Transverse colon (tissue), 4 donors: ENCODE results near the gene GABRP. TPM values are rescaled to one million over a fixed set of nuclear protein-coding genes. Genes with fewer than 3 reads are reported as not detected.

Source experiments
- DNase-seq: peaks from one replicate; pipeline ENCODE4 v3.0.0-alpha.2; 2019
- H3K27ac ChIP-seq, 4 donors: fragments of 200-600 bp; sonication (generic); 2 replicates each; pipeline ENCODE4 v1.5.1; 2016 to 2018; ENCODE audit warnings: inconsistent platforms in 4 of 4
- H3K27me3 ChIP-seq: fragments of 200-600 bp; sonication (generic); 2 replicates; pipeline ENCODE4 v1.5.1; 2017; ENCODE audit warnings: inconsistent platforms
- H3K36me3 ChIP-seq, 4 donors: fragments of 200-600 bp; sonication (generic); 2 replicates each; pipeline ENCODE4 v1.5.1; 2017 to 2019; ENCODE audit warnings: inconsistent platforms in 4 of 4
- H3K4me1 ChIP-seq, 4 donors: fragments of 200-600 bp; sonication (generic); 2 replicates each; pipeline ENCODE4 v1.5.1; 2017 to 2020; ENCODE audit warnings: inconsistent platforms in 4 of 4
- H3K4me3 ChIP-seq, 4 donors: fragments of 200-600 bp; sonication (generic); 1 replicate in 1 of 4; 2 replicates in 3 of 4; pipeline versions ENCODE4 v1.5.1 to v1.6.1; 2017 to 2019; ENCODE audit warnings: inconsistent platforms in 4 of 4
- H3K9me3 ChIP-seq, 2 donors: fragments of 200-600 bp; sonication (generic); 2 replicates each; pipeline ENCODE4 v1.5.1; 2017 to 2019; ENCODE audit warnings: inconsistent platforms in 2 of 2
- CTCF ChIP-seq, 5 experiments: fragments of 200-600 bp in 3 of 5; fragments of 450-650 bp in 2 of 5; sonication (generic) in 3 of 5; IDR thresholded peaks; 1 replicate in 2 of 5; 2 replicates in 3 of 5; pipeline ENCODE4 v1.5.1; 2016 to 2017; ENCODE audit warnings: antibody characterized with exemption in 5 of 5, inconsistent platforms in 3 of 5, mild to moderate bottlenecking in 2 of 5, moderate library complexity in 1 of 5
- EP300 ChIP-seq: sonication (generic); formaldehyde crosslinking; IDR thresholded peaks from one replicate; pipeline ENCODE4 v1.6.1; 2017; ENCODE audit warnings: antibody characterized with exemption, low read depth
- POLR2A ChIP-seq: fragments of 450-650 bp; IDR thresholded peaks from one replicate; pipeline ENCODE4 v1.6.1; 2016; ENCODE audit warnings: antibody characterized with exemption, mild to moderate bottlenecking, moderate library complexity
- POLR2AphosphoS5 ChIP-seq, 3 donors: sonication (generic); formaldehyde crosslinking; IDR thresholded peaks; one replicate each; pipeline ENCODE4 v1.6.1; 2016; ENCODE audit warnings: antibody characterized with exemption in 3 of 3
- WGBS, 2 donors: methylation state at CpG; one replicate each; pipeline ENCODE4 v1.1.5; 2018; ENCODE audit warnings: low coverage in 1 of 2; 5-methylcytosine and 5-hydroxymethylcytosine counted together
- in situ Hi-C, 4 donors: fragments of 200-750 bp; cut with MboI; loops; one replicate each; pipeline versions ENCODE4 v1.15.0 to v1.15.1; 2017; ENCODE audit warnings: low sequenced_read_pairs in 3 of 4, low pct_ligation_motif_present in 1 of 4, low pct_unique_long_range_greater_than_20kb in 1 of 4
- intact Hi-C: fragments of 100-400 bp; cut with DNase I; formaldehyde crosslinking; loops from one replicate; pipeline ENCODE4 v1.15.1; 2023; ENCODE audit warnings: low total_unique reads
- total RNA-seq, 4 donors: library from RNA; depleted of rRNA; stranded (reverse); fragments of >200 nt; gene quantifications; one replicate each; pipeline ENCODE4 v1.1.0, GENCODE V29; 2016

The GABRP gene
- total RNA-seq, 4 donors from 2014 or later, result 0.32 TPM; not detected in 3

- Histone ChIP-seq H3K4me3 (no peak overlapping the region), H3K9me3 (no peaks in the 10 kb centered on the region), H3K4me1 (peaks cover 9 to 26% (median 19%) of the 10 kb centered on the region in 4 donors), H3K27ac (peak overlapping the region in 1 of 4 donors; percentile 17), H3K36me3 (no peaks in the 10 kb centered on the region), H3K27me3 (no peaks in the 10 kb centered on the region)
- 76 to 91% methylated on average over 6 to 8 of the region's 8 CpGs for WGBS, 2 donors
- DNase-seq, result no peak
- in situ Hi-C loops, result no loop called here
- no peak for TF ChIP-seq POLR2AphosphoS5 (IDR thresholded peaks at IDR 0.05)
- no peak for TF ChIP-seq CTCF (IDR thresholded peaks at IDR 0.05)
- TF ChIP-seq POLR2A, result no peak
- no peak for TF ChIP-seq EP300
- intact Hi-C loops, result no loop called here
Observed at GRCh38 chr5:170756691-170757090, 26.8 kb upstream of the GABRP start.

GRCh38 chr5:170757182-170757601, 26.3 kb upstream of the GABRP start:
- no peaks in the 10 kb centered on the region for H3K9me3 ChIP-seq
- TF ChIP-seq EP300, result no peak
- TF ChIP-seq CTCF (IDR thresholded peaks at IDR 0.05), result no peak
- TF ChIP-seq POLR2AphosphoS5 (IDR thresholded peaks at IDR 0.05), result no peak
- no peak for TF ChIP-seq POLR2A
- H3K4me1 ChIP-seq, result peaks cover 6 to 21% (median 14%) of the 10 kb centered on the region in 4 donors
- intact Hi-C loops (no loop called here), in situ Hi-C loops (no loop called here)
- no peak for DNase-seq
- H3K4me3 ChIP-seq, result no peak overlapping the region
- no peak overlapping the region for H3K27ac ChIP-seq
- no peaks in the 10 kb centered on the region for H3K27me3 ChIP-seq
- WGBS, 2 donors, result 23 to 24% methylated on average over 2 to 4 of the region's 4 CpGs
- H3K36me3 ChIP-seq, result no peaks in the 10 kb centered on the region

- no peaks in the 10 kb centered on the region for H3K36me3 ChIP-seq
- H3K27me3 ChIP-seq, result no peaks in the 10 kb centered on the region
- no peak overlapping the region for H3K27ac ChIP-seq
- no peak for TF ChIP-seq EP300
- no peak for TF ChIP-seq CTCF (IDR thresholded peaks at IDR 0.05)
- TF ChIP-seq POLR2AphosphoS5 (IDR thresholded peaks at IDR 0.05), result no peak
- no peak for TF ChIP-seq POLR2A
- in situ Hi-C loops (no loop called here), intact Hi-C loops (no loop called here)
- WGBS, 2 donors, result 75 to 81% methylated on average over 2 of the region's 2 CpGs
- no peak for DNase-seq
- no peak overlapping the region for H3K4me3 ChIP-seq
- H3K4me1 ChIP-seq, result peaks cover 2 to 18% (median 11%) of the 10 kb centered on the region in 4 donors
- H3K9me3 ChIP-seq, result no peaks in the 10 kb centered on the region
Observed at GRCh38 chr5:170757669-170758068, 25.9 kb upstream of the GABRP start.

GRCh38 chr5:170758481-170758880, 25.0 kb upstream of the GABRP start:
- intact Hi-C loops, result no loop called here
- Histone ChIP-seq H3K36me3 (no peaks in the 10 kb centered on the region), H3K4me3 (no peak overlapping the region), H3K27me3 (no peaks in the 10 kb centered on the region), H3K4me1 (peaks cover 2 to 18% (median 11%) of the 10 kb centered on the region in 4 donors), H3K27ac (no peak overlapping the region), H3K9me3 (no peaks in the 10 kb centered on the region)
- in situ Hi-C loops, result no loop called here
- TF ChIP-seq POLR2A, result no peak
- TF ChIP-seq CTCF (IDR thresholded peaks at IDR 0.05), result no peak
- no peak for TF ChIP-seq POLR2AphosphoS5 (IDR thresholded peaks at IDR 0.05)
- TF ChIP-seq EP300, result no peak
- 77% methylated on average over 3 of the region's 3 CpGs for WGBS, 2 donors
- no peak for DNase-seq
